Cortex of kidney (tissue), 1 donor: Measurements from ENCODE around the gene CDK16.
A peak's percentile ranks its signal among the peaks of the same experiment; 100 is the strongest.

ENCODE experiments used
- DNase-seq: peaks from one replicate; lab custom pipeline; 2025; lab: John Stamatoyannopoulos, UW

The CDK16 gene

GRCh38 chrX:47209508-47210238, 8.8 kb upstream of the CDK16 start:
- DNase-seq = no peak

GRCh38 chrX:47210661-47211425, 7.6 kb upstream of the CDK16 start:
- no peak for DNase-seq

- no peak for DNase-seq
Measured at GRCh38 chrX:47212381-47213293, 5.8 kb upstream of the CDK16 start.

- DNase-seq = no peak
Measured at GRCh38 chrX:47214435-47215077, 3.9 kb upstream of the CDK16 start.

DNA sequence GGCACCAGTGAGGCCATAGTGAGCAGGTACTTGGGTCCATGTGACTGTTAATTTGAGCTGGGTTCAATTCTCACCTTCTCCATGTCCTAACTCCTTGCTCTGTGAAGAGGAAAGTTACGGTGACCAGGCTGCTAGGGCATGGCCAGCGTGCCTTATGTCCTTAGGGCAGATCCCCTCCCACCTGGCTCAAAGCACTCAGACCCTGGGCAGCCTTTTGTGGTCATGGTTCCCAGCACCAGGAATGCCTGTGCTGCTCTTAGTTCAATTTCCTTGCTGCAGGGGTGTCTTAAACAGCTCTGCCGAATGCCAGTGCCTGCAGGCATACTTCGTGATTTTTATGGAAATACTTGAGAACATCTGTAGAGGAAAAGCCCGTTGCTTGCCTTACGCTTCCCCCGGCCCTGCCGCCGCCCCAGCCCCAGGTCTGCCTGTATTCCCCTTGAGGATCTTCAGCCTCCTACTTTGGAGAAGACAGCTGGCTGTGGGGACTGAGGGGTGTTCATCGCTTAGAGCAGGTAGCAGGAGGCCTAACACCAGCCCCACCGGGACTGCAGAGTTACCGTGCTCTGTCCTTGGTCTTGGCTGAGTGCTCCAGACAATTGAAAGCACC, 3.1 kb upstream of the CDK16 start:
- no peak for DNase-seq

GRCh38 chrX:47216393-47216925, 2.0 kb upstream of the CDK16 start:
- no peak for DNase-seq

DNA sequence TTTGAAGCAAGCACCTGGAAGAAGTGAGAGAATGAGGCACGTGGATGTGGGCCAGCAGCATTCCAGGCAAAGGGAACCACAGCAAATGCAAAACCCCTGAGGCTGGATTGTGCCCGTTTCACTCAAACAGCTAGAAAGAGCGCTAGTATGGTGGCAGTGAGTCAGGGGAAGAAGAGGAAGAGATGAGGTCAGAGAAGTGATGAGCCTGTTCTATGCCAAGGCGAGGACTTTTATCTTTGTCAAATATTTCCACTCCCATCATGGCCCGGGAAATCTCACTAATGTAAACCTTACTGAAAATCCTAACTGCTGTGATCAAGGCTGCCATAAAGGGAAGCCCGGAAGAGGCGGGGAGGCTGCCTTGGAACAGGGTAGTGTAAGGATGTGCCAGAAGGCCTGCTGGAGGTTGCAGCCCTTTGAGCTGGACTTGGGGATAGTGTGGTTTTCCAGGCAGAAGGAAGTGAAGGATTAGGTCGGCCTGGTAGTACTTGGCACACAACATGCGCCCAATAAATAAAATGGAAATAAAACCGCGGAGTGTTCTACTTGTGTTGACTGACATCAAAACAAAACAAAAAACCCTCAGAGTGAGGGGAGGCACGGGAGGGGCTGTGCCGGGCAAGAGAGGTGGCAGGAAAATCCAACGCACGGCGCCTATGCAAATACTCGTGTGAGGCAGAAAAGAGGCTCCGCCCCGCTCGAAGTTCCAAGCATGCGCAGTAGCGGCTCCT, 1.2 kb upstream of the CDK16 start:
- peak; percentile 4 for DNase-seq

DNA sequence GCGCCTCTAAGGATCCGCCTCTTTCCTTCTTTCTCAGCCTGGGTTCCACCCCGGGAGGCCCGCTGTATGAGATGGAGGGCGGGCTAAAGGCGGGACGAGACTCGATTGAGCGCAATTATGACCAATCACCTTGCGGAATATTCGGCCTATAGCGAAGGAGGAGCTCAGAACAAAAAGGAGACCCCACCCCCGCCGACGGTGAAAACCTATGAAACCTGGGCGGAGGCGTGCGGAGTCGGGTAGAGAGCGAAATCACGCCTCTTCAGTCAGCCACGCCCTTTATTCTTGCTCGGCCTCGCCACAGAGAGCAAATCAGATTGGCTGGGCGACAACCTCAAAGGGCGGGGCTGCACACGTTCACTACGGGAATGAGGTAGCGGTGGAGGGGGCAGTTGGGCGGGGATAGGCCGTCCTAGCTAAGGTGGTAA, 615 bp upstream of the CDK16 start:
- peak; percentile 3 for DNase-seq

- DNase-seq = no peak
Measured at GRCh38 chrX:47218920-47219815, 687 bp downstream of the CDK16 start.

DNA sequence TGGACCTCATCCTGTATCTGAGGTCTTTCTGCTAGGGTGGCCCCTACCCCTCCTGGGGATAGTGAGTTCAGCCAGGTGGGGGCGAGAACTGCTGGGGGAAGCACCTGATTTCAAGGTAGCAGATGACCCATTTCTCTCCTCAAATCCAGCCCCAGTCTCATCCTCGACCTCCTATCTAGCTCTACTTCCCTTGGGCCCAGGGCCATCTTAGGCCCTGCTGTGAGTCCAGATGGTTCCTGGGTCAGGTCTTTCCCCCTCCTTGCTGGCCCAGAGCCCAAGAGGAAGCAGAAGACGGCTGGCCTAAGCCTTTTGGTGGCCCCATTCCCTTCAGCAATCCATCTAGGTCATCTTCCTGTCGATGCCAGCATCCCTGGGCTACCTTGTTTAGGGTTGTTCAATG, 3.3 kb downstream of the CDK16 start:
- DNase-seq = no peak

GRCh38 chrX:47222751-47223350, 4.4 kb downstream of the CDK16 start:
- DNase-seq = no peak

DNA sequence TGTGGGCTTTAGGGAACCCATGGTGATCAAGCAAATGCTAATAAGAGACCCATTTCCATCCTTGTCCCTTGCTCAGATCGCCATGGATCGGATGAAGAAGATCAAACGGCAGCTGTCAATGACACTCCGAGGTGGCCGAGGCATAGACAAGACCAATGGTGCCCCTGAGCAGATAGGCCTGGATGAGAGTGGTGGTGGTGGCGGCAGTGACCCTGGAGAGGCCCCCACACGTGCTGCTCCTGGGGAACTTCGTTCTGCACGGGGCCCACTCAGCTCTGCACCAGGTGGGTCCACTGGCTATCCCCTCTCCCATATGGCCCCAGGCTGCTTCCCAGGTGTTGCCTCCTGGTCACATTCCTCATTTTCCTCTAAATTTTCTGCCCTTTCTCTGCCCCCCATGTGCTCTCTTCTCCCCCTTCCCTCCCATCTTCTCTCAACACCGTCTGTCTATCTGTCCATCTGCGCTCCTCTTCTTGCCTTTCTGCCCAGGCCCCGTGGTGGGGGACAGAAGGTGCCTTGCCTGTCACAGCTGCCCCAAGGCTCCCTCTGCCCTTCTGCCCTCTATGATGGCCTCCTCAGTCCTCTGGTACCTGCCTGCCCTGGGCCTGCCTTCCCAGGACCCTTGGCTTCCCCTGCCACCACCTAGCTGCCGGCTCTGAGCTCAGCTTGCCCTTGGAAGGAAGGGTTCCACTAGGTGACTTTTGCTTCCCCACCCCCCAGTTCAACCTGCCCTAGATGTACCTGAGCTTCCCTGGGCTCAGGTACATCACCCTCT, 5.2 kb downstream of the CDK16 start:
- DNase-seq = no peak

GRCh38 chrX:47224266-47224895, 5.9 kb downstream of the CDK16 start:
- DNase-seq = no peak

DNA sequence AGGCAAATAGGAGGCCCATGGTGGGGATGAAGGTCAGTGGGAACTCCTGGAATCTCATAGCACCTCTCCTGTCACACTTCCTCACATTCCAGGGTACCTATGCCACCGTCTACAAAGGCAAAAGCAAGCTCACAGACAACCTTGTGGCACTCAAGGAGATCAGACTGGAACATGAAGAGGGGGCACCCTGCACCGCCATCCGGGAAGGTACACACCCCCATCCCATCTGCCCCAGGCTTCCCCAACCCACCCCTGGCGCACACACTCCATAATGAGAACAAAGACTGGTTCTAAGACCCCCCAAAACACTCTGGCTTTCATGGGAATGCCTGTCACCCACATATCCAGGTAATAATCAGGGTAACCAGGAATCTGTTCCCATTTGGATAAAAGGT, 6.4 kb downstream of the CDK16 start:
- no peak for DNase-seq

GRCh38 chrX:47226071-47226470, 7.6 kb downstream of the CDK16 start:
- no peak for DNase-seq

GRCh38 chrX:47226531-47227333, 8.3 kb downstream of the CDK16 start:
- DNase-seq = no peak

DNA sequence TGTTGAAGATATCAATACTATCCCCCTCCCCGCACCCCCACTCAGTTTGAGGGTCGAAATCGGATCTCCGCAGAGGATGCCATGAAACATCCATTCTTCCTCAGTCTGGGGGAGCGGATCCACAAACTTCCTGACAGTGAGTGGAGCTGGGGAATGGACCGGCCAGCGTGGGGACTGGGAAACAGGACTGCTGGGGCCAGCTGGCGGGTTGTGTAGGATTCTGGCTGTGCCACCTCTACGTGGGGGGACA, 8.8 kb downstream of the CDK16 start:
- no peak for DNase-seq
